GM21367 (cell line): Measurements from ENCODE around the gene INAFM2.

Experiments
- ATAC-seq: cut with Tn5 transposase; IDR thresholded peaks from one replicate; pipeline ENCODE4 v1.9.1; 2021; ENCODE audit not compliant: unreplicated experiment

INAFM2 gene

GRCh38 chr15:40342416-40343320, 19.2 kb downstream of the INAFM2 start:
- no peak for ATAC-seq

- no peak for ATAC-seq
Measured at GRCh38 chr15:40343512-40343911, 20.0 kb downstream of the INAFM2 start.

GRCh38 chr15:40344217-40344616, 20.7 kb downstream of the INAFM2 start:
- ATAC-seq, result no peak

- ATAC-seq, result no peak
Measured at GRCh38 chr15:40344631-40345120, 21.2 kb downstream of the INAFM2 start.

- ATAC-seq, result no peak
Measured at GRCh38 chr15:40345225-40345866, 21.9 kb downstream of the INAFM2 start.

- no peak for ATAC-seq
Measured at GRCh38 chr15:40345867-40346578, 22.5 kb downstream of the INAFM2 start.

GRCh38 chr15:40346579-40347558, 23.4 kb downstream of the INAFM2 start:
- ATAC-seq, result no peak

- no peak for ATAC-seq
Measured at GRCh38 chr15:40347559-40348473, 24.3 kb downstream of the INAFM2 start.

GRCh38 chr15:40348474-40348870, 25.0 kb downstream of the INAFM2 start:
- no peak for ATAC-seq

- ATAC-seq, result no peak
Measured at GRCh38 chr15:40349163-40349562, 25.7 kb downstream of the INAFM2 start.

GRCh38 chr15:40352281-40352901, 28.9 kb downstream of the INAFM2 start:
- no peak for ATAC-seq

GRCh38 chr15:40353697-40354096, 30.2 kb downstream of the INAFM2 start:
- ATAC-seq, result no peak

GRCh38 chr15:40354408-40355171, 31.1 kb downstream of the INAFM2 start:
- no peak for ATAC-seq

GRCh38 chr15:40355976-40356585, 32.6 kb downstream of the INAFM2 start:
- no peak for ATAC-seq

GRCh38 chr15:40357246-40357645, 33.8 kb downstream of the INAFM2 start:
- ATAC-seq, result no peak

- peak; percentile 75 for ATAC-seq
Measured at GRCh38 chr15:40357723-40358470, 34.4 kb downstream of the INAFM2 start, which contains the start of gene DISP2. Gene DISP2 (plus strand): TSS chr15:40358219. CDS start chr15:40358322, 103 bp downstream.
